GM15510 (cell line): ENCODE measurements around the gene ABHD16A.
A peak's percentile ranks its signal among the peaks of the same experiment; 100 is the strongest.

Experiments
- POLR2A ChIP-seq: IDR thresholded peaks from 3 replicates; pipeline ENCODE4 v1.6.1; 2011; ENCODE audit warnings: borderline replicate concordance; ENCODE audit not compliant: insufficient read length; ENCODE audit errors: extremely low read depth

The ABHD16A gene

DNA sequence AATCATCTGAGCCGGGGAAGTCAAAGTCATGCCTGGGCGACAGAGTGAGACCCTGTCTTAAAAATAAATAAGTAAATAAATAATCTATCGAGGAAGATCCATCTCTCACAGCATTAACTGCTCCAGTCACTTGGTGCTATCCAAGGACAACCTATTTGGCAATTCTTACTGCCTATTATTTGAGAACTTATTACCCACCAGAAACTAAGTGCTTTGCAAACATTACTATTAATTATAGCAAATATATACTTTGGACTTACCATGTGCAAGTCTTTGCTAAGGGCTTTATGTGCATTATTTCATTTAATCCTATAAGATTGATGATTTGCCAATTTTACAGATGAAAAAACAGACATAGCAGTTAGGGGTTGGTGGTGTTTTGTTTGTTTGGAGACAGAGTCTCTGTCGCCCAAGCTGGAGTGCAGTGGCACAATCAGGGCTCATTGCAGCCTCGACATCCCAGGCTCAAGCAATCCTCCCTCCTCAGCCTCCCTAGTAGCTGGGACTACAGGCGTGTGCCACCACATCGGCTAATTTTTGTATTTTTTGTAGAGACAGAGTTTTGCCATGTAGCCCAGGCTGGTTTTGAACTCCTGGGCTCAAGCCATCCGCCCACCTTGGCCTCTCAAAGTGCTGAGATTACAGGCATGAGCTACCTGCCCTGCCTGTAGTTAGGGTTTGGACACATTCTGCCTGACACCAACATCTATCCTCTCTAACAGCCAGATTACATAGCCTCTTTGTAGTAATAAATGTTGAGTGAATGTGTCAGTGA lies 48.4 kb downstream of the ABHD16A start:
- TF ChIP-seq POLR2A: no peak

GRCh38 chr6:31652925-31653724 lies 50.0 kb downstream of the ABHD16A start:
- TF ChIP-seq POLR2A: peak; percentile 4

DNA sequence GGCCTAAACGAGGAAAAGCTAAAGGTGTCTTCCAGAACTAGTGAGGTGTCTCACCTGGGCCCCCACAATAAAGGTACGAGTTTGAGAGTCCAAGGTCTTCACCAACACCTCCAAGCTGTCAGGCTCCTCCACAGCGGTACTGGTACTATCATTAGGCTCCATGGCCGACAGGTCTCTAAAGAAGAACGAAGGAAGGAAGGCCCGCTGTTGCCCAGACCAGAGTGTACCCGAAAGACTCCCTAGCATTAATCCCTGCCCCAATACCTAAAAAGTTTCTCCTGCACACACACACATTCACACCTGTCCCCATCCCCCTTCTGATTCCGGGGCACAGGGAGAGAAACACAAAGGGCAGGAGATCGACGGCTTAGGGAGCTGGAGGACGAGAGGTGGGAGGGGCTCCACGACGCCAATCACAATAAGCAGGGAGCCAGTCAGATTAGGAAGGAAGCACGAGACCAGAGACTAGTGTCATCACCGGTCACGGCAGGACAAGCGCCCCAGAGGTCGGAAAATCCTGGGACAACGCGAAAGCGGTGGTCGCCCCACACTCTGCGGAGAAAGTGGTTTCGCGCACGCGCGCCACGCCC lies 51.4 kb downstream of the ABHD16A start:
- TF ChIP-seq POLR2A: no peak

DNA sequence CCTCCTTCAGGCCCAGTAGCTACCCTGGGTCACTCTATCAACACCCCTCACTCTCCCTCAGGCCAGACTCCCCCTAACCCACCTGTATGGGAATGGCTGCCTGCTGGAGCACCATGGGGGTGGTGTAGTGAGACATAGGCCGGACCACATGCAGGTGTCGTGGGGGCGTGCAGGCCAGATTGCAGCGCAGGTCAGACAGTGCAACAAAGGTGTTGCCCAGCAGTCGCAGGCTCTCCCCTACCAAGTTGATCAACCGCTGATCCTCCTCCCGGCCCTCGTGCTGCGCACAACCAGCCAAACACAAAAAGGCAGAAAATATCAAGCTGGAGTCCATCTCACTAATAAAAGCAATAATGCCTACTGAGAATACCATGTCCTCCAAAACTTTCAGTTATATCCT lies 57.8 kb downstream of the ABHD16A start:
- TF ChIP-seq POLR2A: no peak

GRCh38 chr6:31643818-31644454 lies 59.2 kb downstream of the ABHD16A start:
- no peak for TF ChIP-seq POLR2A

- TF ChIP-seq POLR2A: no peak
These were observed 60.1 kb downstream of the ABHD16A start for GRCh38 chr6:31642798-31643570.

GRCh38 chr6:31641370-31641769 lies 61.8 kb downstream of the ABHD16A start:
- TF ChIP-seq POLR2A: no peak

DNA sequence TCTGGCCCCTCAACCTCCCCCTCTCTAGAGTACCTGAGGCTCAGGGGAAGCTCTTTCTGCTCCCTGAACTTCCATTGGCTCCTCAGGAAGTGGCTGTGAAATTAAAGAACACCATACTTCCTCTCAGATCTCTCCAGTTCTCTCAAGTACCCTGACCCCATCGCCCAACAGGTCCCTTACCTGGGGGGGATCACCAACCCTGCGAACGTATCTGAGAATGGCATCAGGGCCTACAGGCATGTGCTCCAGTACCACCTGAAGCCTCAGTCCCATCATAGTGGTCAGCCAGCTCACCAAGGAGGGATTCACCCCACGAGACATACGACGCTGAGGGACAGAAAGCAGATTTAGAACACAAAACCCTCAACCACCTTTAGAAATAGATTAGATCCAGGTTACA lies 62.5 kb downstream of the ABHD16A start:
- TF ChIP-seq POLR2A: no peak

GRCh38 chr6:31639449-31639861 lies 63.7 kb downstream of the ABHD16A start:
- no peak for TF ChIP-seq POLR2A

- TF ChIP-seq POLR2A: no peak
These were observed 64.1 kb downstream of the ABHD16A start for GRCh38 chr6:31639043-31639442.
